CD4-positive, alpha-beta T cell treated with Interleukin-15 for 1 hour (primary cell): Measurements from ENCODE around the gene NKPD1.

Experiments used
- DNase-seq: peaks from one replicate; pipeline ENCODE4 v3.0.0-alpha.2; 2020

Gene NKPD1

GRCh38 chr19:45112111-45112827 is 48.5 kb downstream of the NKPD1 start:
- no peak for DNase-seq
